ENCODE data around the gene FAM81A. TPM values are rescaled to one million over a fixed set of nuclear protein-coding genes. Genes with fewer than 3 reads are reported as not detected.

The FAM81A gene
- total and polyA plus RNA-seq, 4 donors, result under 0.01 to 0.13 (median 0.07) TPM

DNA sequence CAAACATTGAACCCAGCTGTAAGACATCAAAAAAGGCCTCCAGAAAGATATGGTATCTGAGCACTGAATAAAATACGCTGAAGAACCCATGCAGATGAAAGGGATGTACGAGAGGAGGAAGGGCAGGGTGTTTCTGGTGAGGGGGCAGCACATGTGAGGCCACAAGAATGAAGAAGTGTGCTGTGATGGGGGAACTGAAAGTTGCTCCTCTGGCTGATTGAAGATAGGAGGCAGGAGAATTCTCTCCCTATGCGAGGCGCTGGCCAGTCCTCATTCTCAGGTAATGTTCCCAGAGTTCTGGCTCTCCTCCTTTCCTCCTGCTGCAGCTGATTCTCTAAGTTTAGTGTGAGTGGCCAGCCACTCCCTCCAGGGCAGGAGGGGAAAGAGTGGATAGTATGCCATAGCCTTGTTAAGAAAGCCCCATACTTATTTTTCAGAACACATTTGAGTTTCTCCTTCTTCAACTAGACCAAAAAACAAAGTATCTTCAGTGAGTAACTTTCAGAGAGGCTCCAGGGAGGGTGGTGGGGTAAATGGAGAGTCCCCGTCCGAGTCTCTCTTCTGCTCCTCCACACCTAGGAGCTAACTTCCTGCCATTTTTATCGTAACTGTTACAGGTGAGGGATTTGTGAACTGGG, 38.4 kb upstream of the FAM81A start:
- H3K4me1 ChIP-seq (ENCODE audit: control insufficient read depth in 4 of 4, insufficient read depth in 4 of 4, low read length in 3 of 4), result peaks cover 0 to 4% (median 3%) of the 10 kb centered on the region in 4 donors
- TF ChIP-seq FOXA1 (IDR thresholded peaks at IDR 0.05) (no peak), TAF1 (conservative IDR thresholded peaks at IDR 0.05) (no peak)
- TF ChIP-seq, protein P1, sequence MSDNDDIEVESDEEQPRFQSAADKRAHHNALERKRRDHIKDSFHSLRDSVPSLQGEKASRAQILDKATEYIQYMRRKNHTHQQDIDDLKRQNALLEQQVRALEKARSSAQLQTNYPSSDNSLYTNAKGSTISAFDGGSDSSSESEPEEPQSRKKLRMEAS (IDR thresholded peaks at IDR 0.05), result no peak
- TF ChIP-seq, protein P2, sequence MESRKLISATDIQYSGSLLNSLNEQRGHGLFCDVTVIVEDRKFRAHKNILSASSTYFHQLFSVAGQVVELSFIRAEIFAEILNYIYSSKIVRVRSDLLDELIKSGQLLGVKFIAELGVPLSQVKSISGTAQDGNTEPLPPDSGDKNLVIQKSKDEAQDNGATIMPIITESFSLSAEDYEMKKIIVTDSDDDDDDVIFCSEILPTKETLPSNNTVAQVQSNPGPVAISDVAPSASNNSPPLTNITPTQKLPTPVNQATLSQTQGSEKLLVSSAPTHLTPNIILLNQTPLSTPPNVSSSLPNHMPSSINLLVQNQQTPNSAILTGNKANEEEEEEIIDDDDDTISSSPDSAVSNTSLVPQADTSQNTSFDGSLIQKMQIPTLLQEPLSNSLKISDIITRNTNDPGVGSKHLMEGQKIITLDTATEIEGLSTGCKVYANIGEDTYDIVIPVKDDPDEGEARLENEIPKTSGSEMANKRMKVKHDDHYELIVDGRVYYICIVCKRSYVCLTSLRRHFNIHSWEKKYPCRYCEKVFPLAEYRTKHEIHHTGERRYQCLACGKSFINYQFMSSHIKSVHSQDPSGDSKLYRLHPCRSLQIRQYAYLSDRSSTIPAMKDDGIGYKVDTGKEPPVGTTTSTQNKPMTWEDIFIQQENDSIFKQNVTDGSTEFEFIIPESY (IDR thresholded peaks at IDR 0.05), result no peak
- no peaks in the 10 kb centered on the region for H3K27me3 ChIP-seq (ENCODE audit: control insufficient read depth in 4 of 4, insufficient read depth in 4 of 4, low read length in 3 of 4)
- no peak overlapping the region for H3K4me3 ChIP-seq (ENCODE audit: low read depth in 1 of 3, low read length in 3 of 3)
- 83% methylated on average over 7 of the region's 7 CpGs for WGBS
- no peaks in the 10 kb centered on the region for H3K36me3 ChIP-seq (ENCODE audit: control insufficient read depth in 4 of 4, insufficient read depth in 3 of 4, low read depth in 1 of 4, low read length in 3 of 4)
- no peak overlapping the region for H3K9ac ChIP-seq (ENCODE audit: low read depth in 1 of 2, low read length in 2 of 2)
- no peak for DNase-seq (ENCODE audit: low spot score)
- no peaks in the 10 kb centered on the region for H3K9me3 ChIP-seq (ENCODE audit: control insufficient read depth in 4 of 4, low read length in 3 of 4)
- H3K27ac ChIP-seq (ENCODE audit: low read depth in 1 of 2, low read length in 2 of 2), result no peak overlapping the region

DNA sequence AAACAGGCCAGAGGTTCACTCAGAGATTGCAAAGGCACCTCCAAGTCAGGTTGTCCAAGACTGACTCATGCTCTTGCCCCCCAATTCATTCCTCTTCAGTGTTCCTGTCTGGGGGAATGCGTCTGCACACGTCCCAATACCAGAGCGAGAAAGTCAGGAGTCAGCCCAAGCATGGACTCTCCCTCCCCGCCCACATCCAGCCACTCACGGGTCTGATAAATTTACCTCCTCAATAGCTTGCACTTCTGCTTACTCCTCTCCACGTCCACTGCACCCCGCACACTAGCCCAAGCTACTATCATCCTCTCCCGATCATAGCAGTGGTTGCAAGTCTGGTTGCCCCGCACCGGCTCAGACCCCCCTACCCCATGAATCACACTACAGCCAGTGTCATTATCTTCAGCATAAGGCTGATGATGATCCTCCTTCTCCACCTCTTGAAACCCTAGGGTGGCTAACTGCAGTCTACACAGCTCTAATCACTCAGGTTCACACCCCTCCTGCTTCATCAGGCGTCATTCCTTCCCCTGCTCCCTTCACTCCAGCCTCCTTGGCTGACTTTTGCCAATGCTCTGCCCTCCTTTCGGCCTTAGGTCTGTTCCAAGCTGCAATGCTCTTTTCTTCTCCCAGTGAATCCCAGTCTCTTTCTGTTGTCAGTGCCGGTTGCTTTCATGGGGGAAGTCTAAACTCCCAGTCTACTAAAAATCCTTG, 37.7 kb upstream of the FAM81A start:
- H3K4me1 ChIP-seq (ENCODE audit: control insufficient read depth in 4 of 4, insufficient read depth in 4 of 4, low read length in 3 of 4), result peaks cover 0 to 4% (median 3%) of the 10 kb centered on the region in 4 donors
- DNase-seq (ENCODE audit: low spot score), result no peak
- H3K9ac ChIP-seq (ENCODE audit: low read depth in 1 of 2, low read length in 2 of 2), result no peak overlapping the region
- no peaks in the 10 kb centered on the region for H3K27me3 ChIP-seq (ENCODE audit: control insufficient read depth in 4 of 4, insufficient read depth in 4 of 4, low read length in 3 of 4)
- 90% methylated on average over 13 of the region's 13 CpGs for WGBS
- H3K27ac ChIP-seq (ENCODE audit: low read depth in 1 of 2, low read length in 2 of 2), result no peak overlapping the region
- TF ChIP-seq NR2F2 (IDR thresholded peaks at IDR 0.05), result no peak
- TF ChIP-seq RAD21 (IDR thresholded peaks at IDR 0.05), result no peak
- TF ChIP-seq, protein P3, sequence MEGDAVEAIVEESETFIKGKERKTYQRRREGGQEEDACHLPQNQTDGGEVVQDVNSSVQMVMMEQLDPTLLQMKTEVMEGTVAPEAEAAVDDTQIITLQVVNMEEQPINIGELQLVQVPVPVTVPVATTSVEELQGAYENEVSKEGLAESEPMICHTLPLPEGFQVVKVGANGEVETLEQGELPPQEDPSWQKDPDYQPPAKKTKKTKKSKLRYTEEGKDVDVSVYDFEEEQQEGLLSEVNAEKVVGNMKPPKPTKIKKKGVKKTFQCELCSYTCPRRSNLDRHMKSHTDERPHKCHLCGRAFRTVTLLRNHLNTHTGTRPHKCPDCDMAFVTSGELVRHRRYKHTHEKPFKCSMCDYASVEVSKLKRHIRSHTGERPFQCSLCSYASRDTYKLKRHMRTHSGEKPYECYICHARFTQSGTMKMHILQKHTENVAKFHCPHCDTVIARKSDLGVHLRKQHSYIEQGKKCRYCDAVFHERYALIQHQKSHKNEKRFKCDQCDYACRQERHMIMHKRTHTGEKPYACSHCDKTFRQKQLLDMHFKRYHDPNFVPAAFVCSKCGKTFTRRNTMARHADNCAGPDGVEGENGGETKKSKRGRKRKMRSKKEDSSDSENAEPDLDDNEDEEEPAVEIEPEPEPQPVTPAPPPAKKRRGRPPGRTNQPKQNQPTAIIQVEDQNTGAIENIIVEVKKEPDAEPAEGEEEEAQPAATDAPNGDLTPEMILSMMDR (IDR thresholded peaks at IDR 0.05; ENCODE audit: low read depth, low read length, missing input control), result no peak
- TF ChIP-seq, protein P2 (IDR thresholded peaks at IDR 0.05), result no peak
- TF ChIP-seq, protein P4, sequence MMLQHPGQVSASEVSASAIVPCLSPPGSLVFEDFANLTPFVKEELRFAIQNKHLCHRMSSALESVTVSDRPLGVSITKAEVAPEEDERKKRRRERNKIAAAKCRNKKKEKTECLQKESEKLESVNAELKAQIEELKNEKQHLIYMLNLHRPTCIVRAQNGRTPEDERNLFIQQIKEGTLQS (IDR thresholded peaks at IDR 0.05), result no peak
- TF ChIP-seq, protein P1 (IDR thresholded peaks at IDR 0.05), result no peak
- TF ChIP-seq, protein P5, sequence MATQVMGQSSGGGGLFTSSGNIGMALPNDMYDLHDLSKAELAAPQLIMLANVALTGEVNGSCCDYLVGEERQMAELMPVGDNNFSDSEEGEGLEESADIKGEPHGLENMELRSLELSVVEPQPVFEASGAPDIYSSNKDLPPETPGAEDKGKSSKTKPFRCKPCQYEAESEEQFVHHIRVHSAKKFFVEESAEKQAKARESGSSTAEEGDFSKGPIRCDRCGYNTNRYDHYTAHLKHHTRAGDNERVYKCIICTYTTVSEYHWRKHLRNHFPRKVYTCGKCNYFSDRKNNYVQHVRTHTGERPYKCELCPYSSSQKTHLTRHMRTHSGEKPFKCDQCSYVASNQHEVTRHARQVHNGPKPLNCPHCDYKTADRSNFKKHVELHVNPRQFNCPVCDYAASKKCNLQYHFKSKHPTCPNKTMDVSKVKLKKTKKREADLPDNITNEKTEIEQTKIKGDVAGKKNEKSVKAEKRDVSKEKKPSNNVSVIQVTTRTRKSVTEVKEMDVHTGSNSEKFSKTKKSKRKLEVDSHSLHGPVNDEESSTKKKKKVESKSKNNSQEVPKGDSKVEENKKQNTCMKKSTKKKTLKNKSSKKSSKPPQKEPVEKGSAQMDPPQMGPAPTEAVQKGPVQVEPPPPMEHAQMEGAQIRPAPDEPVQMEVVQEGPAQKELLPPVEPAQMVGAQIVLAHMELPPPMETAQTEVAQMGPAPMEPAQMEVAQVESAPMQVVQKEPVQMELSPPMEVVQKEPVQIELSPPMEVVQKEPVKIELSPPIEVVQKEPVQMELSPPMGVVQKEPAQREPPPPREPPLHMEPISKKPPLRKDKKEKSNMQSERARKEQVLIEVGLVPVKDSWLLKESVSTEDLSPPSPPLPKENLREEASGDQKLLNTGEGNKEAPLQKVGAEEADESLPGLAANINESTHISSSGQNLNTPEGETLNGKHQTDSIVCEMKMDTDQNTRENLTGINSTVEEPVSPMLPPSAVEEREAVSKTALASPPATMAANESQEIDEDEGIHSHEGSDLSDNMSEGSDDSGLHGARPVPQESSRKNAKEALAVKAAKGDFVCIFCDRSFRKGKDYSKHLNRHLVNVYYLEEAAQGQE (IDR thresholded peaks at IDR 0.05), result no peak
- no peak for TF ChIP-seq YY1 (IDR thresholded peaks at IDR 0.05)
- TF ChIP-seq EGR1 (IDR thresholded peaks at IDR 0.05; ENCODE audit: low read depth in 2 of 2), result no peak
- no peak for TF ChIP-seq FOXA1 (IDR thresholded peaks at IDR 0.05)
- no peak for TF ChIP-seq JUND (IDR thresholded peaks at IDR 0.05)
- TF ChIP-seq RXRA (IDR thresholded peaks at IDR 0.05), result no peak
- TF ChIP-seq SP1 (IDR thresholded peaks at IDR 0.05), result no peak
- no peak for TF ChIP-seq GABPA (IDR thresholded peaks at IDR 0.05 in 1 of 2, conservative IDR thresholded peaks at IDR 0.05 in 1 of 2)
- no peak for TF ChIP-seq HNF4A (conservative IDR thresholded peaks at IDR 0.05)
- no peak for TF ChIP-seq FOXA2 (IDR thresholded peaks at IDR 0.05)
- no peak for TF ChIP-seq TAF1 (conservative IDR thresholded peaks at IDR 0.05)
- no peak for TF ChIP-seq HNF4G (IDR thresholded peaks at IDR 0.05)
- H3K36me3 ChIP-seq (ENCODE audit: control insufficient read depth in 4 of 4, insufficient read depth in 3 of 4, low read depth in 1 of 4, low read length in 3 of 4), result no peaks in the 10 kb centered on the region
- no peaks in the 10 kb centered on the region for H3K9me3 ChIP-seq (ENCODE audit: control insufficient read depth in 4 of 4, low read length in 3 of 4)
- H3K4me3 ChIP-seq (ENCODE audit: low read depth in 1 of 3, low read length in 3 of 3), result no peak overlapping the region

Data from liver (tissue), 9 donors.